Measurements from ENCODE around the gene CRISPLD2.
"Not testable (repeated sequence)": the region's sequence is repeated elsewhere in the genome, so short reads cannot be mapped to it uniquely, and the experiment has no call there.

CRISPLD2 gene

DNA sequence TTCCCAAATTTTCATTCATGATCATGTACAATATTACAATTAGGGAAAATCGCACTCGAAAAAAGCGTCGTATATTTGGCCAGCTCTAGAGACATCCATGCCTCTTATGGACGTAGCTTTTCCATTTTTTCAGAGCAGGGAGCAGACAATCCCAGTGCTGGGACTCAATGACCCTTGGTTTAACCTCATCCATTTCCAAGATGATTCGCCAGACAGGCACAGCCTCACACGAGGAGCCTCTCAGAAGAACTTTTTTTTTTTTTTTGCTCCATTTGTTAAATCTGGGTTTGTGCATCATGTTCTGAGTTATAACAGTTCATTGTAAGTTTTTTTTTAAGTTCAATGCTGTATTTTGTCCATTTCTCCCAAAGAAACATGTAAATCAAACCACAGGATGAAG, 99.5 kb downstream of the CRISPLD2 start:
- no peak for DNase-seq

DNA sequence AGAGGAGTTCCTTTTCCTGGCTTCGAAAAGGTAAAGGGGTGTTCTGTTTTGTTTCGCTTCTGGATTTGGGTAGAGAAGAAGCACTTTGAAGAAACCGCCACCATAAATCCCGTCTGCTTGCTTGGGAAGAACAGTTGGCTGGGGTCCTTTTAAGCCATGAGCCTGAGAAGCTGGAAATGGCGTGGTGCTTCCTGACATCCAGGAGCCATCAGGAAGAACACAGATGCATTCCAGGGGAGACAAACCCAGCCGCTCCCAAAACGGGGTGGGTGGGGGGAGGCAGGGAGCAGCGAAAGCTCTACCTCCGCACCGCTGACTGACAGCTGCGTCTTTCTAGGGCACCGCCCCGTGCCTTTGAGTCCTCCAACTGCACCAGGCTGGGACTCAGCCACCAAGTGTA, 99.9 kb downstream of the CRISPLD2 start:
- no peak for DNase-seq

DNA sequence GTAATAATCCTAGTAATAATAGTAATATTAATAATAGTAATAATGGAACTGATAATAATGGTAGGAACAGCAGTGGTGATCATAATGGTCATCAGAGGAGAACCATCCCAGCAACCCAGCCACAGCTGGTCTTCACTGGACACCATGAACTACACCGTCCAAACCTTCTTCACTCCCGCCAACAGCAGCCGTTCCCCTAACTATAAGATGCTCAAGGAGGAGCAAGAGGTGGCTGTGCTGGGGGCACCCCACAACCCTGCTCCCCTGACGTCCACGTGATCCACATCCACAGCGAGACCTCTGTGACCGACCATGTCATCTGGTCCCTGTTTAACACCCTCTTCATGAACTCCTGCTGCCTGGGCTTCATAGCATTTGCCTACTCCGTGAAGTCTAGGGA, 100.5 kb downstream of the CRISPLD2 start:
- DNase-seq = no peak

GRCh38 chr16:84922351-84923120, 102.8 kb downstream of the CRISPLD2 start:
- no peak for DNase-seq

- DNase-seq = no peak
Observed at GRCh38 chr16:84924331-84925091, 104.7 kb downstream of the CRISPLD2 start.

- DNase-seq = no peak
Observed at GRCh38 chr16:84925092-84925772, 105.4 kb downstream of the CRISPLD2 start.

DNA sequence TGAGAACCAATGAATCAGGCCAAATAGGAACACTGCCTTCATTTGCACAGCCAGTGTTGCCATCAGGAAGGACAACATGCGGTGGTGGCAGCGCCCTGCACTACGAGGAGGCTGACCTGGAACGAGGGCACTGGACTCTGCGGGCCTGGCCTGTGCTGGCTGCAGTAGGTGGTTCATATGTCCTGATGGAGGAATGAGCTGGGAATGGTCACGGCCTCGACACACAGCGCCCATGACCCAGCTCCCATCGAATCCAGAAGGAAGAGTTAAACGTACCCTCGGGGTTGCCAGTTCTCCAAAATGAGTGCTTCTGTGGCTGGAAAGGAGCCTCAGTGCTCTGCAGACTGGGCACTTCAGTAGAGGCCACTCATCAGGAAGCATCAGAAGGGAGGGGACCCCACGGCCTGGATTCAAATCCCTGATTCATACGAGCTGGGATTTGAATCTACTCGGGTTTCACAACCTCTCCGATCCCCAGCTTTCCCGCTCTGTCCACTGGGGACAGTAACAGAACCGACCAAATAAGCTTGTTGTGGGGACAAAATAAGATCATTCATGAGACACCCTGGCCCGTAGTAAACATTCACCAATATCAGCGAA, 106.1 kb downstream of the CRISPLD2 start:
- no peak for DNase-seq

DNA sequence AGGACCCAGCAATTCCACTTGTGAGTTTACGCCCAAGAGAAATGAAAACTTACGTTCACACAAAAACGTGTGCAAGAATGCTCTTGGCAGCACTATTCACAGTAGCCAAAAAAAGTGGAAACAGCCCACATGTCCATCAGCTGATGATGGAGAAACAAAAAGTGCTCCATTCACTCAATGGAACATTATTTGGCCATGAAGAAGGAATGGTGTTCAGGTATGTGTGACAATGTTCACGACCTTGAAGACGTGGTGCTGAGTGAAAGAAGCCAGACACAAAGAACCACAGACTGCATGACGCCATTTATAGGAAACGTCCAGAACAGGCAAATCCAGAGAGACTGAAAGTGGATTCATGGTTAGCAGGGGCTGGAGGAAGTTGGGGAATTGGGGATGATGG, 106.7 kb downstream of the CRISPLD2 start:
- DNase-seq = no peak

DNA sequence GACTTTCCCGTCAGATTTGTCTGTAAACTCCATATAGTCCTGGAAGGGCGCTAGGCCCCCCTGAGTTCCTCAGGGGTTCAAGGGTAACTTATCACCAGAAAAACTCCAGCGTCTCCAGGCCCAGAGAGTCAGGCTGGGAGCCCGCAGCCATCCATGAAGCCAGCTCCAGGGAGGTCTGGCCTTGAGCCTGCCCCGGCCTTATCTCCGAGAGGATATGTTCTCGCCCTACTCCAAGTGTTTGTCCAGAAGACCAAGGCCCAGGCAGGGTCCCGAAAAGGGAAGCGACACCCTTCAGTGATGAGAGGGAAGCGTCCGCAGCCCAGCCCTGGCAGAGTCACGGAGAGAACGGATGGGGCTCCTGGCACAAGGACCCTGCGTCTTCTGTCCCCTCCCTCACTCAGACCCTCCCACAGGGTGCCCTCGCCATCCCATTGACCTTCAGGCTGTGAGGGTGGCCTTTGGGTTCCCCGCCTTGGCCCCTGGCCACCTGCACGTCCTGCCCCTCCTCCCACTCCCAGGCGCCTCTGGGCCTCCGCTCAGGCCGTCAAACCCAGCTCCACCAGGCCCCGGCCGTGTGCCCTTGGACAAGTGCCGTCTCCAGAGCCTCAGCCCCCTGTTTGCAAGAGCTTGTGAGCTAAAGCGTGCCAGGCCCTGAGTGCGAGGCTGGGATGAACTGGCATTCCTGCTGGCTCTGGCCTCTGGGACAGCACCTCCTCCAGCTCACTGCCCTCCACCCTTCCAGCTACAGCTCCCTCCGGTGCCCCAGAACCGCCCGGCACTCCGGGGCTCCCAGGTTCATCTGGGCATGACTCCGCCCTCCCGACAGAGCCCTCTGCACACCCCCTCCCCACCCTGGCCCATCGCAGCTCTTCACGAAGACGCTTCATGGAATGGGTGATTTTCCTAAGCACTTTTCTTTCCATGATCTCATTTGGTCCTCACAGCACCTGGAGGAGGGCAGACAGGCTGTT, 108.1 kb downstream of the CRISPLD2 start:
- no peak for DNase-seq

DNA sequence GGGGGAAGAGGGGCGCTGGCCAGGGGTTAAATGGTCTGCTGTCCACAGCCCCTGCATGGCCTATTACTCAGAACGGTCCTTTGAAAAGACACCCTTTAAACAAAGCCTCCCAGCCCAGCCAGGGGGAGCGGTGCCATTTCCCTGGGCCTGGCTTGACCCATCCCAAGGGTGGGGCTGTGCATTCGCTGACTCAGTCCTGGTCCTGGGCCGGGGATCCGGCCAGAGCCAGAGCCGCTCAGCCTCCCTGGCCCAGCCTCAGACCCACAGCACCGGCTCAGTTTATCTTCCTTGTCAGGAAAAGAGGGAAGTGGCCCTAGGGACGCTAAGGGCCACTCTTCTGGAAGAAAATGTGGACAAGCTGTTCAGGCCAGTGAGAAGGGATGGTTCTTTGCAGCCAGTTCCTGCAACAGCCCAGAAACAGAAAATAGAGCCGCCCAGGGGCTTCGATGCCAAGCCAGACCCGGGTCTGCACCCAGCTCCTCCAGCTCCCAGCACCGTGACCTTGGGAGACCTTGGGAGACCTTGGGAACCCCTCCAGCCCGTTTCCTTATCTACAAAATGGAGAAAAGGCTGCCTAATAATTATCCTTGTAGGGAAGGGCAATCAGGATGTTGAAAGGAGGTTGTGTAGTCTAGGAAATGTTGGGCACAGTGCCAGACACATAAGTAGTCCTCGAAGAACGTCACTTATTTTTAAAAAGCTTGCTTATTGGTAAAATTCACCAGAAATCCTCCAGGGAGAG, 109.1 kb downstream of the CRISPLD2 start:
- DNase-seq = no peak

- DNase-seq = no peak
Observed at GRCh38 chr16:84929421-84930297, 109.9 kb downstream of the CRISPLD2 start.

- DNase-seq = no peak
Observed at GRCh38 chr16:84930298-84931106, 110.7 kb downstream of the CRISPLD2 start.

DNA sequence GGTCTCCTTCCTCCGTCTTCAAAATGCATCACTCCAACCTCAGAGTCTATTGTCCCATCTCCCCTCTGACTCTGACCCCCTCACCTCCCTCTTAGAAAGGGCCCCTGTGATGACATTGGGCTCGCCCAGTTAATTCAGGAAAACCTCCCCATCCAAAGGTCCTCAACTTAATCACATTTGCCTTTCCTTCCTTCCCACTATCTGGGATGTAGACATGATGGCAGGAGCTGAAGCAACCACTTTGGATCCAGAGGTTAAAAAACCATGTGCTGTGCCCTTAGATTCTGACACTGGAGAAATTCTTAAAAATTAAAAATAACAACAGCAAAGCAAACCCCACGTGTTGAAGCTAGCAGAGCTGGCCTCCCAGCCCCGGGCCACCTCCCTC, 111.3 kb downstream of the CRISPLD2 start:
- no peak for DNase-seq

GRCh38 chr16:84931506-84931905, 111.7 kb downstream of the CRISPLD2 start:
- DNase-seq = no peak

DNA sequence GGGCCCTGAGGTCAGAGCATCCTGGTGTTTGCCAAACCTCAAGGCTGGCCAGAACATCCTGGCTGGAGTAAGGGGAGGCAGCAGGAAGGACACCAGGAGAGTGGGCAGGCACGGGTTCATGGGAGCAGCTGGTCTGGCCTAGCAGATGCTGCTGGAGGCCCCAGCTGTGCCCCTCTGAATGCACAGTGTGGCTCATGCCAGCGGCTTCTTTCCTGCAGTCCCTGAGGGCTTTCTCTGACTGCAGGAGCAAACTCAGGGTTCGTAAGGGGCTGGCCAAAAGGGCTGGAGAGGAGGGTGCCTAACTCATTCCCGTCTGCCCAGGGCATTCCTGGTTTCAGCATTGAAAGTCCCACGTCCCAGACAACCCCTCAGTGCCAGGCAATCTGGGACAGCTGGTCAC, 112.9 kb downstream of the CRISPLD2 start:
- no peak for DNase-seq

- no peak for DNase-seq
Observed at GRCh38 chr16:84933774-84934631, 114.2 kb downstream of the CRISPLD2 start.

- DNase-seq = no peak
Observed at GRCh38 chr16:84937196-84938005, 117.6 kb downstream of the CRISPLD2 start.

DNA sequence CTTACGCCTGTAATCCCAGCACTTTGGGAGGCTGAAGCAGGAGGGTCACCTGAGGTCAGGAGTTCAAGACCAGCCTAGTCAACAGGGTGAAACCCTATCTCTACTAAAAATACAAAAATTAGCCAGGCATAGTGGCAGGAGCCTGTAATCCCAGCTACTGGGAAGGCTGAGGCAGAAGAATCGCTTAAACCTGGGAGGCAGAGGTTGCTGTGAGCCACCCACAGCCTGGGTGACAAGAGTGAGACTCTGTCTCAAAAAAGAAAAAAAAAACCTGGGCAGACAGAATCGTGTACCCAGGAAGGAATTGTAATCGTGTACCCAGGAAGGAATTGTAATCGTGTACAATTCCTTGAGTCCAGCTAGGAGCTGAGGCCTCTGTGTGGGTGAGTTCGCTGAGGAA, 118.8 kb downstream of the CRISPLD2 start:
- DNase-seq = not testable (repeated sequence)
